Kidney (tissue), 14 donors: ENCODE measurements around the gene PCYOX1L. TPM values are rescaled to one million over a fixed set of nuclear protein-coding genes. Genes with fewer than 3 reads are reported as not detected.
A peak's percentile ranks its signal among the peaks of the same experiment; 100 is the strongest.

Source experiments
- DNase-seq, 5 donors: peaks; one replicate each; pipeline ENCODE4 v3.0.0-alpha.2; 2013 to 2020
- FAIRE-seq: peaks from 2 replicates; lab custom pipeline; 2012; peaks lifted over from hg19 to GRCh38; lab: Jason Lieb, UNC
- H3K27ac ChIP-seq, 2 donors: one replicate each; pipeline ENCODE4 v1.7.0; 2013; ENCODE audit warnings: low read depth in 2 of 2, low read length in 2 of 2, inconsistent platforms in 1 of 2
- H3K27me3 ChIP-seq: one replicate; pipeline ENCODE4 v1.7.1; 2013; ENCODE audit warnings: low read length, inconsistent platforms; ENCODE audit not compliant: control insufficient read depth, insufficient read depth
- H3K36me3 ChIP-seq, 3 donors: one replicate each; pipeline versions ENCODE4 v1.7.0 to v1.7.1; 2013; ENCODE audit warnings: low read length in 3 of 3, control low read depth in 1 of 3, inconsistent platforms in 1 of 3; ENCODE audit not compliant: insufficient read depth in 3 of 3, control insufficient read depth in 2 of 3
- H3K4me1 ChIP-seq, 3 donors: one replicate each; pipeline versions ENCODE4 v1.7.0 to v1.7.1; 2013; ENCODE audit warnings: low read length in 3 of 3, inconsistent platforms in 1 of 3, low read depth in 1 of 3; ENCODE audit not compliant: control insufficient read depth in 2 of 3, insufficient read depth in 2 of 3
- H3K4me3 ChIP-seq, 3 donors: one replicate each; pipeline versions ENCODE4 v1.7.0 to v1.8.1; 2013; ENCODE audit warnings: low read length in 3 of 3, control low read depth in 1 of 3, inconsistent platforms in 1 of 3
- H3K9ac ChIP-seq, 3 donors: one replicate each; pipeline versions ENCODE4 v1.7.0 to v1.7.1; 2013; ENCODE audit warnings: low read length in 3 of 3, control low read depth in 1 of 3, inconsistent platforms in 1 of 3
- H3K9me3 ChIP-seq, 3 donors: one replicate each; pipeline versions ENCODE4 v1.7.0 to v1.7.1; 2013; ENCODE audit warnings: low read length in 3 of 3, control low read depth in 1 of 3, inconsistent platforms in 1 of 3; ENCODE audit not compliant: control insufficient read depth in 2 of 3, insufficient read depth in 1 of 3
- intact Hi-C: fragments of 100-400 bp; cut with DNase I; formaldehyde crosslinking; loops from one replicate; pipeline ENCODE4 v1.11.1; 2022
- polyA plus RNA-seq: library from polyadenylated mRNA; stranded (reverse); fragments of 350-450 nt; fragmentation: Illumina TruSeq; extraction: RNeasy Lipid Tissue Mini Kit (QIAGEN cat#74804); gene quantifications from one replicate; pipeline ENCODE4 v1.2.3, GENCODE V29; 2014; ENCODE audit warnings: low read depth, low replicate concordance; ENCODE audit not compliant: insufficient read depth
- total RNA-seq: library from RNA; stranded (reverse); fragmentation: NEBNext Ultra II Directional; extraction: Animal tissue kit (Norgen Biotek cat#: 25700); gene quantifications from one replicate; pipeline ENCODE4 v1.2.1, GENCODE V29; 2021
- TF ChIP-seq, protein P1 (sequence below): IDR thresholded peaks from 3 replicates; pipeline ENCODE4 v1.5.1; 2012; ENCODE audit warnings: mild to moderate bottlenecking, moderate library complexity, borderline replicate concordance; ENCODE audit not compliant: insufficient read depth; ENCODE audit errors: extremely low read depth
- donor health status: control.
- donor health status: control.
- donor health status: control.
- donor health status: control.
- donor health status: control.
- donor health status: DM: yes; HTN: yes; CAD: no.
- donor health status: Normal renal cell carcinoma (clear cell type).

Gene PCYOX1L
- total and polyA plus RNA-seq, 2 donors from 2014 or later, result 7.2 to 9.0 TPM

DNA sequence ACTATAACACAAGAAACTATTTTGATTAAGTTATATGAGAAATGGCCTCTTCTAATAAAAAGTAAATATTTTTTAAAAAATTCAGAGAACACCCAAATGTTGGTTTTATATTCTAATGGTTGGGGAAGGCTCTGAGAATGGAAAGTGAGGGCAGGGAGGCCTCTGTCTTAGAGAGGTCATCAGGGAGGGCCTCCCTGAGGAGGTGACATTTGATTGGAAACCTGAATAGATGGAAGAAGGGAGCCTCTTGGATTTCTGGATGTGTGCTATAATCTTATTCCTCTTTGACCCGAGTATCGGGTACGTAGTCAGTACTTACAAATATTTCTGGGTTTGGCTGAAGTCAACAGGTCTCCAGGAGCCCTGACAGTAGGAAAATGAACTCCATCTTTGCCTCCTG lies 38.7 kb upstream of the PCYOX1L start:
- intact Hi-C loops, result no loop called here
- no peaks in the 10 kb centered on the region for H3K36me3 ChIP-seq
- FAIRE-seq (no peak), DNase-seq (no peak)
- no peak overlapping the region for H3K9ac ChIP-seq
- no peaks in the 10 kb centered on the region for H3K9me3 ChIP-seq
- peak overlapping the region in 1 of 2 donors; percentile 38 for H3K27ac ChIP-seq
- H3K27me3 ChIP-seq, result no peaks in the 10 kb centered on the region
- TF ChIP-seq, protein P1, sequence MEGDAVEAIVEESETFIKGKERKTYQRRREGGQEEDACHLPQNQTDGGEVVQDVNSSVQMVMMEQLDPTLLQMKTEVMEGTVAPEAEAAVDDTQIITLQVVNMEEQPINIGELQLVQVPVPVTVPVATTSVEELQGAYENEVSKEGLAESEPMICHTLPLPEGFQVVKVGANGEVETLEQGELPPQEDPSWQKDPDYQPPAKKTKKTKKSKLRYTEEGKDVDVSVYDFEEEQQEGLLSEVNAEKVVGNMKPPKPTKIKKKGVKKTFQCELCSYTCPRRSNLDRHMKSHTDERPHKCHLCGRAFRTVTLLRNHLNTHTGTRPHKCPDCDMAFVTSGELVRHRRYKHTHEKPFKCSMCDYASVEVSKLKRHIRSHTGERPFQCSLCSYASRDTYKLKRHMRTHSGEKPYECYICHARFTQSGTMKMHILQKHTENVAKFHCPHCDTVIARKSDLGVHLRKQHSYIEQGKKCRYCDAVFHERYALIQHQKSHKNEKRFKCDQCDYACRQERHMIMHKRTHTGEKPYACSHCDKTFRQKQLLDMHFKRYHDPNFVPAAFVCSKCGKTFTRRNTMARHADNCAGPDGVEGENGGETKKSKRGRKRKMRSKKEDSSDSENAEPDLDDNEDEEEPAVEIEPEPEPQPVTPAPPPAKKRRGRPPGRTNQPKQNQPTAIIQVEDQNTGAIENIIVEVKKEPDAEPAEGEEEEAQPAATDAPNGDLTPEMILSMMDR, result no peak
- peaks cover 7 to 30% (median 23%) of the 10 kb centered on the region in 3 donors for H3K4me1 ChIP-seq
- H3K4me3 ChIP-seq, result no peak overlapping the region

DNA sequence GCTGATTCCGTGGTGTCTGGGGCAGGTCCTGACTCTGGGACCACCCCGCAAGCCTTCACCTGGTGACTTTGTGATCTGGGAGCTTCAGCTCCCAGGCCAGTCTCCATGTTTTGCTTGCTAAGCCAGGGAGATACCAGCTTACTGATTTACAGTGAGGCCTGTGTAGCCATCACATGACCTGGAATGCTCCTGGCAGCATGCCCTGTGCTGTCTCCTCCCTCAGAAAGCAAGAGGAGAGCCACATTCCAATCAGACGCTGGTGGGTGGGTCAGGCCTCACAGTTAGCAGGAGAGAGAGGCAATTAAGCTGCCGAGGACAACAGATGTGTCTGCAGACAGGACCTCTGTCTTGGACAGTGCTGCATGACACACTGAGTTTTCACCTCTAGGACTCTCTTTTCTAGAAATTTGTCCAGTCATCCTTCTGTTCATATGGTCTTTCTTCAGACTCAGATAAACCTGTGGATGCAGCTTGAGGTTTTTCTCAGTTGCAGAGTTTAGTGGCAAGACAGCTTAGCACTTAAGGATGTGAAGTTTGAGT lies 37.0 kb upstream of the PCYOX1L start:
- Histone ChIP-seq H3K4me3 (peak overlapping the region in 1 of 3 donors; percentile 9), H3K4me1 (peaks cover 7 to 30% (median 23%) of the 10 kb centered on the region in 3 donors), H3K9me3 (no peaks in the 10 kb centered on the region), H3K27ac (peak overlapping the region; percentile 86), H3K27me3 (no peaks in the 10 kb centered on the region), H3K9ac (peak overlapping the region in 1 of 3 donors; percentile 31), H3K36me3 (no peaks in the 10 kb centered on the region)
- FAIRE-seq, result peak; percentile 66
- intact Hi-C loops, result no loop called here
- TF ChIP-seq, protein P1, result no peak
- peak; percentile 92 to 97 (median 95) for DNase-seq

DNA sequence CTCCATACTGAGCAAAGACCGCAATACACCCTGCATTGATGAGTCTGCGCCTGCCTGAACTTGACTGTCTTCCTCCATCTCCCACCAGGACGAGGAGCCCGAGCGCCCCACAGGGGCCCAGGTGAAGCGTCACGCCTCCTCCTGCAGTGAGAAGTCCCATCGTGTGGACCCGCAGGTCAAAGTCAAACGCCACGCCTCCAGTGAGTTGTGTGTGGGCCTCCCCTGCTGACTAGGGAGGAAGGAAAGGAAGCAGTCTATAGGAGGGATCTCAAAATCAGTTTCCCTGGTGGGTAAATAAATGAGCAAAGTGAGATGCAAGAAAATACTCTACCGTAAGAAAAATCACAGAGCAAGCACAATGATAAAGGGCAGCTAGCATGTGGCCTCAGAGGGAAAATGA lies 35.3 kb upstream of the PCYOX1L start:
- H3K9ac ChIP-seq, result peak overlapping the region in 1 of 3 donors; percentile 14
- H3K27me3 ChIP-seq, result no peaks in the 10 kb centered on the region
- peak in 2 of 5 donors; percentile 57 to 59 for DNase-seq
- H3K9me3 ChIP-seq, result no peaks in the 10 kb centered on the region
- FAIRE-seq, result no peak
- no peak overlapping the region for H3K4me3 ChIP-seq
- intact Hi-C loops, result no loop called here
- H3K36me3 ChIP-seq, result no peaks in the 10 kb centered on the region
- peaks cover 7 to 30% (median 20%) of the 10 kb centered on the region in 3 donors for H3K4me1 ChIP-seq
- peak overlapping the region; percentile 51 to 59 for H3K27ac ChIP-seq
- TF ChIP-seq, protein P1, result no peak
